GM12878 (cell line): ENCODE results near the gene ADH6. TPM values are rescaled to one million over a fixed set of nuclear protein-coding genes. Genes with fewer than 3 reads are reported as not detected.

Experiments used
- ATAC-seq: fragments of 200-7000 bp; cut with Tn5 transposase; 3 replicates; pipeline ENCODE4 v1.9.1; 2020; ENCODE audit warnings: mild to moderate bottlenecking, moderate library complexity
- BruUV-seq: library from RNA; stranded (reverse); fragments of 400-500 nt; replicated peaks from 2 replicates; lab custom pipeline; 2021; lab: Mats Ljungman, UMichigan
- CTCF ChIA-PET: fragments of 300-600 bp; sonication (Branson Sonifier 250); formaldehyde crosslinking; extraction: SDS; loops from one replicate; lab custom pipeline; 2021; ENCODE audit warnings: inconsistent platforms; lab: Yijun Ruan, JAX
- POLR2A ChIA-PET: fragments of 350-600 bp; formaldehyde crosslinking; extraction: SDS; loops from one replicate; lab custom pipeline; 2021; ENCODE audit warnings: inconsistent platforms; lab: Charles Lee
- RAD21 ChIA-PET: fragments of 300-600 bp; sonication (Branson Sonifier 250); formaldehyde crosslinking; loops from one replicate; lab custom pipeline; 2023; ENCODE audit warnings: antibody characterized with exemption; ENCODE audit not compliant: unreplicated experiment; lab: Charles Lee
- SMC1A ChIA-PET: fragments of 300-600 bp; sonication (Branson Sonifier 250); formaldehyde crosslinking; loops from one replicate; lab custom pipeline; 2023; ENCODE audit not compliant: unreplicated experiment, uncharacterized antibody; lab: Charles Lee
- DNase-seq: peaks from one replicate; pipeline ENCODE4 v3.0.0-alpha.2; 2011; ENCODE audit warnings: low read depth, low spot score
- FAIRE-seq: peaks from 3 replicates; lab custom pipeline; 2011; peaks lifted over from hg19 to GRCh38; lab: Jason Lieb, UNC
- H2AFZ ChIP-seq: 2 replicates; pipeline ENCODE4 v1.6.0; 2011; ENCODE audit warnings: low read depth, low read length, control low read depth; ENCODE audit not compliant: control insufficient read depth
- H3K27ac ChIP-seq: 2 replicates; pipeline ENCODE4 v1.5.1; 2011; ENCODE audit warnings: control low read depth; ENCODE audit not compliant: control insufficient read depth, insufficient read depth
- H3K27me3 ChIP-seq, 2 experiments: replicated peaks in 1 of 2; 2 replicates each; pipeline versions ENCODE4 v1.6.0 to v1.6.1; 2011; ENCODE audit warnings: low read length in 1 of 2; ENCODE audit not compliant: control insufficient read depth in 2 of 2, insufficient read depth in 2 of 2
- H3K36me3 ChIP-seq, 2 experiments: 2 replicates each; pipeline ENCODE4 v1.5.1; 2011; ENCODE audit warnings: low read length in 1 of 2; ENCODE audit not compliant: control insufficient read depth in 2 of 2, insufficient read depth in 2 of 2
- H3K4me1 ChIP-seq: 2 replicates; pipeline ENCODE4 v1.6.1; 2011; ENCODE audit warnings: mild to moderate bottlenecking, low read length, moderate library complexity, mixed read lengths; ENCODE audit not compliant: control insufficient read depth, insufficient read depth
- H3K4me2 ChIP-seq: 2 replicates; pipeline ENCODE4 v1.6.0; 2011; ENCODE audit warnings: control low read depth; ENCODE audit not compliant: control insufficient read depth, insufficient read depth
- H3K4me3 ChIP-seq: fragments of 200-600 bp; sonication (generic); 2 replicates; pipeline ENCODE4 v1.5.1; 2016
- H3K79me2 ChIP-seq: 2 replicates; pipeline ENCODE4 v1.6.0; 2011; ENCODE audit warnings: low read length; ENCODE audit not compliant: control insufficient read depth, insufficient read depth
- H3K9ac ChIP-seq: 2 replicates; pipeline ENCODE4 v1.8.0; 2011; ENCODE audit warnings: low read length, control low read depth, mixed read lengths; ENCODE audit not compliant: control insufficient read depth, insufficient read depth
- H3K9me3 ChIP-seq: replicated peaks from 3 replicates; pipeline ENCODE4 v1.5.1; 2011; ENCODE audit warnings: mild to moderate bottlenecking, low read length; ENCODE audit not compliant: control insufficient read depth, insufficient read depth
- H4K20me1 ChIP-seq: 2 replicates; pipeline ENCODE4 v1.6.0; 2011; ENCODE audit not compliant: control insufficient read depth, insufficient read depth
- EED ChIP-seq: sonication (generic); IDR thresholded peaks from 2 replicates; pipeline ENCODE4 v1.6.1; 2016; ENCODE audit warnings: antibody characterized with exemption, low read depth
- IKZF1 ChIP-seq: fragments of 450-650 bp; conservative IDR thresholded peaks from 2 replicates; pipeline ENCODE4 v1.6.1; 2017; ENCODE audit warnings: antibody characterized with exemption, mild to moderate bottlenecking
- JUNB ChIP-seq: IDR thresholded peaks from 2 replicates; pipeline ENCODE4 v1.6.1; 2016; ENCODE audit warnings: antibody characterized with exemption, mild to moderate bottlenecking
- NFIC ChIP-seq: IDR thresholded peaks from 2 replicates; pipeline ENCODE4 v1.6.1; 2012; ENCODE audit warnings: low read depth, mild to moderate bottlenecking, inconsistent platforms, low read length, moderate library complexity
- RCOR1 ChIP-seq: conservative IDR thresholded peaks from 2 replicates; pipeline ENCODE4 v1.6.1; 2012; ENCODE audit warnings: low read depth, low read length, improper control_type of control experiment
- TCF7 ChIP-seq: IDR thresholded peaks from 2 replicates; pipeline ENCODE4 v1.6.1; 2014; ENCODE audit warnings: antibody characterized with exemption, borderline replicate concordance
- YBX1 ChIP-seq: fragments of 450-650 bp; IDR thresholded peaks from 2 replicates; pipeline ENCODE4 v1.6.1; 2016; ENCODE audit warnings: antibody characterized with exemption
- ZNF207 ChIP-seq: fragments of 450-650 bp; IDR thresholded peaks from 2 replicates; pipeline ENCODE4 v1.6.1; 2014; ENCODE audit warnings: antibody characterized with exemption, mild to moderate bottlenecking, borderline replicate concordance
- ZZZ3 ChIP-seq: IDR thresholded peaks from 2 replicates; pipeline ENCODE4 v1.6.1; 2011; ENCODE audit warnings: low read depth; ENCODE audit not compliant: control insufficient read depth, insufficient read length
- WGBS: methylation state at CpG from one replicate; pipeline ENCODE4 v1.1.6; 2016; ENCODE audit warnings: low lambda C conversion rate; ENCODE audit not compliant: insufficient replicate concordance, insufficient coverage; ENCODE audit errors: missing lambda C conversion rate; 5-methylcytosine and 5-hydroxymethylcytosine counted together
- in situ Hi-C: fragments of 300-500 bp; cut with MboI; formaldehyde crosslinking; loops from 9 replicates; pipeline ENCODE4 v1.14.3; 2018; ENCODE audit warnings: mixed read lengths
- intact Hi-C: fragments of 100-400 bp; cut with micrococcal nuclease; formaldehyde crosslinking; loops from one replicate; pipeline ENCODE4 v1.14.2; 2022; ENCODE audit not compliant: unreplicated experiment
- polyA plus RNA-seq, 11 experiments: library from polyadenylated mRNA; depleted of rRNA in 4 of 11; unstranded in 6 of 11; stranded (reverse) in 5 of 11; fragments of >200 nt; fragmentation: Nextera tagmentation in 4 of 11; fragmentation: Illumina TruSeq in 1 of 11; extraction: Ambion mirVana in 4 of 11; extraction: Trizol in 1 of 11; gene quantifications; 1 replicate in 1 of 11; 2 replicates in 10 of 11; pipeline versions ENCODE4 v1.2.1 to v1.2.3, GENCODE V29; 2011 to 2016; ENCODE audit warnings: inconsistent platforms in 2 of 11, missing spikeins in 2 of 11, low read depth in 1 of 11
- total RNA-seq, 4 experiments: library from RNA; depleted of rRNA in 3 of 4; stranded (reverse); fragments of >200 nt in 3 of 4; fragmentation: Illumina TruSeq in 1 of 4; extraction: Trizol in 1 of 4; gene quantifications; 2 replicates each; pipeline versions ENCODE4 v1.2.1 to v1.2.3, GENCODE V29; 2013 to 2021
- TF ChIP-seq, protein P1 (sequence below): IDR thresholded peaks from 2 replicates; pipeline ENCODE4 v1.6.1; 2012; ENCODE audit warnings: low read depth, low read length, improper control_type of control experiment
- TF ChIP-seq, protein P2 (sequence below): fragments of 450-650 bp; IDR thresholded peaks from 2 replicates; pipeline ENCODE4 v1.6.1; 2018; ENCODE audit warnings: mild to moderate bottlenecking, low read depth, moderate library complexity; ENCODE audit not compliant: partially characterized antibody
- TF ChIP-seq, protein P3 (sequence below): fragments of 450-650 bp; formaldehyde crosslinking; IDR thresholded peaks from 2 replicates; pipeline ENCODE4 v1.4.0; 2020; ENCODE audit warnings: mild to moderate bottlenecking, moderate library complexity
- TF ChIP-seq, protein P4 (sequence below): IDR thresholded peaks from 2 replicates; pipeline ENCODE4 v1.6.1; 2012; ENCODE audit warnings: low read depth, low read length, improper control_type of control experiment
- TF ChIP-seq, protein P5 (sequence below): fragments of 450-650 bp; IDR thresholded peaks from 2 replicates; pipeline ENCODE4 v1.6.1; 2017; ENCODE audit warnings: mild to moderate bottlenecking, low read depth, inconsistent platforms; ENCODE audit not compliant: poor library complexity, severe bottlenecking

ADH6 gene
- total and polyA plus RNA-seq, 10 of the 15 experiments (the other 5 are each of a cell fraction or from before 2014, with no cell fraction given) = 0.03 to 0.16 TPM; not detected in 8

DNA sequence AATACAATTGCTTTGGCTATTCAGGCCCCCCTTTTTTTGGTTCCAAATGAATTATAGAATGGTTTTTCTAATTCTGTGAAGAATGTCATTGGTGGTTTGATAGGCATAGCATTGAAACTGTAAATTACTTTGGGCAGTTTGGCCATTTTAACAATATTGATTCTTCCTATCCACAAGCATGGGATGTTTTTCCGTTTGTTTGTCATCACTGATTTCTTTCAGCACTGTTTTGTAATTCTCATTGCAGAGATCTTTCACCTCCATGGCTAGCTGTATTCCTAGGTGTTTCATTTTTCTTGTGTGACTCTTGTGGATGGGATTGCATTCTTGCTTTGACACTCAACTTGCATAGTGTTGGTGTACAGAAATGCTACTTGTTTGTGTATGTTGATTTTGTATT, 33.0 kb downstream of the ADH6 start:
- in situ Hi-C loops (no loop called here), intact Hi-C loops (no loop called here)
- Histone ChIP-seq H3K9me3 (no peaks in the 10 kb centered on the region; the same call in 2 of the 3 replicates), H3K4me3 (no peak overlapping the region), H3K79me2 (no peaks in the 10 kb centered on the region), H3K36me3 (no peaks in the 10 kb centered on the region), H3K4me2 (no peak overlapping the region), H3K4me1 (no peaks in the 10 kb centered on the region), H2AFZ (no peak overlapping the region), H3K27ac (no peak overlapping the region), H3K9ac (no peak overlapping the region), H3K27me3 (no peaks in the 10 kb centered on the region), H4K20me1 (no peaks in the 10 kb centered on the region)
- DNase-seq (no peak), FAIRE-seq (no peak), ATAC-seq (no peak)
- WGBS = 7% methylated on average over 1 of the region's 1 CpG
- ChIA-PET POLR2A (no interaction called here), SMC1A (no interaction called here), CTCF (no interaction called here), RAD21 (no interaction called here)
- no peak for TF ChIP-seq YBX1
- TF ChIP-seq, protein P1, sequence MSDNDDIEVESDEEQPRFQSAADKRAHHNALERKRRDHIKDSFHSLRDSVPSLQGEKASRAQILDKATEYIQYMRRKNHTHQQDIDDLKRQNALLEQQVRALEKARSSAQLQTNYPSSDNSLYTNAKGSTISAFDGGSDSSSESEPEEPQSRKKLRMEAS = no peak
- TF ChIP-seq IKZF1 = no peak
- TF ChIP-seq, protein P2, sequence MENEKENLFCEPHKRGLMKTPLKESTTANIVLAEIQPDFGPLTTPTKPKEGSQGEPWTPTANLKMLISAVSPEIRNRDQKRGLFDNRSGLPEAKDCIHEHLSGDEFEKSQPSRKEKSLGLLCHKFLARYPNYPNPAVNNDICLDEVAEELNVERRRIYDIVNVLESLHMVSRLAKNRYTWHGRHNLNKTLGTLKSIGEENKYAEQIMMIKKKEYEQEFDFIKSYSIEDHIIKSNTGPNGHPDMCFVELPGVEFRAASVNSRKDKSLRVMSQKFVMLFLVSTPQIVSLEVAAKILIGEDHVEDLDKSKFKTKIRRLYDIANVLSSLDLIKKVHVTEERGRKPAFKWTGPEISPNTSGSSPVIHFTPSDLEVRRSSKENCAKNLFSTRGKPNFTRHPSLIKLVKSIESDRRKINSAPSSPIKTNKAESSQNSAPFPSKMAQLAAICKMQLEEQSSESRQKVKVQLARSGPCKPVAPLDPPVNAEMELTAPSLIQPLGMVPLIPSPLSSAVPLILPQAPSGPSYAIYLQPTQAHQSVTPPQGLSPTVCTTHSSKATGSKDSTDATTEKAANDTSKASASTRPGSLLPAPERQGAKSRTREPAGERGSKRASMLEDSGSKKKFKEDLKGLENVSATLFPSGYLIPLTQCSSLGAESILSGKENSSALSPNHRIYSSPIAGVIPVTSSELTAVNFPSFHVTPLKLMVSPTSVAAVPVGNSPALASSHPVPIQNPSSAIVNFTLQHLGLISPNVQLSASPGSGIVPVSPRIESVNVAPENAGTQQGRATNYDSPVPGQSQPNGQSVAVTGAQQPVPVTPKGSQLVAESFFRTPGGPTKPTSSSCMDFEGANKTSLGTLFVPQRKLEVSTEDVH = no peak
- no peak for TF ChIP-seq ZNF207
- TF ChIP-seq, protein P3, sequence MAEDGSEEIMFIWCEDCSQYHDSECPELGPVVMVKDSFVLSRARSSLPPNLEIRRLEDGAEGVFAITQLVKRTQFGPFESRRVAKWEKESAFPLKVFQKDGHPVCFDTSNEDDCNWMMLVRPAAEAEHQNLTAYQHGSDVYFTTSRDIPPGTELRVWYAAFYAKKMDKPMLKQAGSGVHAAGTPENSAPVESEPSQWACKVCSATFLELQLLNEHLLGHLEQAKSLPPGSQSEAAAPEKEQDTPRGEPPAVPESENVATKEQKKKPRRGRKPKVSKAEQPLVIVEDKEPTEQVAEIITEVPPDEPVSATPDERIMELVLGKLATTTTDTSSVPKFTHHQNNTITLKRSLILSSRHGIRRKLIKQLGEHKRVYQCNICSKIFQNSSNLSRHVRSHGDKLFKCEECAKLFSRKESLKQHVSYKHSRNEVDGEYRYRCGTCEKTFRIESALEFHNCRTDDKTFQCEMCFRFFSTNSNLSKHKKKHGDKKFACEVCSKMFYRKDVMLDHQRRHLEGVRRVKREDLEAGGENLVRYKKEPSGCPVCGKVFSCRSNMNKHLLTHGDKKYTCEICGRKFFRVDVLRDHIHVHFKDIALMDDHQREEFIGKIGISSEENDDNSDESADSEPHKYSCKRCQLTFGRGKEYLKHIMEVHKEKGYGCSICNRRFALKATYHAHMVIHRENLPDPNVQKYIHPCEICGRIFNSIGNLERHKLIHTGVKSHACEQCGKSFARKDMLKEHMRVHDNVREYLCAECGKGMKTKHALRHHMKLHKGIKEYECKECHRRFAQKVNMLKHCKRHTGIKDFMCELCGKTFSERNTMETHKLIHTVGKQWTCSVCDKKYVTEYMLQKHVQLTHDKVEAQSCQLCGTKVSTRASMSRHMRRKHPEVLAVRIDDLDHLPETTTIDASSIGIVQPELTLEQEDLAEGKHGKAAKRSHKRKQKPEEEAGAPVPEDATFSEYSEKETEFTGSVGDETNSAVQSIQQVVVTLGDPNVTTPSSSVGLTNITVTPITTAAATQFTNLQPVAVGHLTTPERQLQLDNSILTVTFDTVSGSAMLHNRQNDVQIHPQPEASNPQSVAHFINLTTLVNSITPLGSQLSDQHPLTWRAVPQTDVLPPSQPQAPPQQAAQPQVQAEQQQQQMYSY = no peak
- TF ChIP-seq NFIC = no peak
- TF ChIP-seq, protein P4, sequence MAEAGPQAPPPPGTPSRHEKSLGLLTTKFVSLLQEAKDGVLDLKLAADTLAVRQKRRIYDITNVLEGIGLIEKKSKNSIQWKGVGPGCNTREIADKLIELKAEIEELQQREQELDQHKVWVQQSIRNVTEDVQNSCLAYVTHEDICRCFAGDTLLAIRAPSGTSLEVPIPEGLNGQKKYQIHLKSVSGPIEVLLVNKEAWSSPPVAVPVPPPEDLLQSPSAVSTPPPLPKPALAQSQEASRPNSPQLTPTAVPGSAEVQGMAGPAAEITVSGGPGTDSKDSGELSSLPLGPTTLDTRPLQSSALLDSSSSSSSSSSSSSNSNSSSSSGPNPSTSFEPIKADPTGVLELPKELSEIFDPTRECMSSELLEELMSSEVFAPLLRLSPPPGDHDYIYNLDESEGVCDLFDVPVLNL = no peak
- TF ChIP-seq, protein P5, sequence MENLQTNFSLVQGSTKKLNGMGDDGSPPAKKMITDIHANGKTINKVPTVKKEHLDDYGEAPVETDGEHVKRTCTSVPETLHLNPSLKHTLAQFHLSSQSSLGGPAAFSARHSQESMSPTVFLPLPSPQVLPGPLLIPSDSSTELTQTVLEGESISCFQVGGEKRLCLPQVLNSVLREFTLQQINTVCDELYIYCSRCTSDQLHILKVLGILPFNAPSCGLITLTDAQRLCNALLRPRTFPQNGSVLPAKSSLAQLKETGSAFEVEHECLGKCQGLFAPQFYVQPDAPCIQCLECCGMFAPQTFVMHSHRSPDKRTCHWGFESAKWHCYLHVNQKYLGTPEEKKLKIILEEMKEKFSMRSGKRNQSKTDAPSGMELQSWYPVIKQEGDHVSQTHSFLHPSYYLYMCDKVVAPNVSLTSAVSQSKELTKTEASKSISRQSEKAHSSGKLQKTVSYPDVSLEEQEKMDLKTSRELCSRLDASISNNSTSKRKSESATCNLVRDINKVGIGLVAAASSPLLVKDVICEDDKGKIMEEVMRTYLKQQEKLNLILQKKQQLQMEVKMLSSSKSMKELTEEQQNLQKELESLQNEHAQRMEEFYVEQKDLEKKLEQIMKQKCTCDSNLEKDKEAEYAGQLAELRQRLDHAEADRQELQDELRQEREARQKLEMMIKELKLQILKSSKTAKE = no peak
- no peak for TF ChIP-seq TCF7
- no peak for TF ChIP-seq ZZZ3
- TF ChIP-seq RCOR1 = no peak
- no peak for TF ChIP-seq JUNB
- TF ChIP-seq EED = no peak
- no TSS peak for BruUV-seq
